Liver (tissue), 9 donors: ENCODE results near the gene ARL17B. TPM values are rescaled to one million over a fixed set of nuclear protein-coding genes. Genes with fewer than 3 reads are reported as not detected.
"Not testable (repeated sequence)": the region's sequence is repeated elsewhere in the genome, so short reads cannot be mapped to it uniquely, and the experiment has no call there.

Experiments used
- DNase-seq: peaks from one replicate; pipeline ENCODE4 v3.0.0-alpha.2; 2017; ENCODE audit warnings: low spot score
- H3K27ac ChIP-seq, 2 donors: one replicate each; pipeline ENCODE4 v1.7.0; 2013; ENCODE audit warnings: inconsistent platforms in 2 of 2, low read length in 2 of 2, control low read depth in 1 of 2, low read depth in 1 of 2, mild to moderate bottlenecking in 1 of 2
- H3K27me3 ChIP-seq, 4 donors: one replicate each; pipeline versions ENCODE4 v1.6.1 to v1.7.0; 2013; ENCODE audit warnings: low read length in 3 of 4, inconsistent platforms in 1 of 4, mild to moderate bottlenecking in 1 of 4, moderate library complexity in 1 of 4; ENCODE audit not compliant: control insufficient read depth in 4 of 4, insufficient read depth in 4 of 4
- H3K36me3 ChIP-seq, 4 donors: one replicate each; pipeline versions ENCODE4 v1.6.1 to v1.7.0; 2013; ENCODE audit warnings: low read length in 3 of 4, mild to moderate bottlenecking in 3 of 4, low read depth in 1 of 4, moderate library complexity in 1 of 4; ENCODE audit not compliant: control insufficient read depth in 4 of 4, insufficient read depth in 3 of 4
- H3K4me1 ChIP-seq, 4 donors: one replicate each; pipeline versions ENCODE4 v1.6.1 to v1.7.0; 2013; ENCODE audit warnings: low read length in 3 of 4, mild to moderate bottlenecking in 3 of 4, moderate library complexity in 1 of 4; ENCODE audit not compliant: control insufficient read depth in 4 of 4, insufficient read depth in 4 of 4
- H3K4me3 ChIP-seq, 3 donors: one replicate each; pipeline versions ENCODE4 v1.6.1 to v1.7.0; 2013; ENCODE audit warnings: low read length in 3 of 3, control low read depth in 1 of 3, low read depth in 1 of 3, mild to moderate bottlenecking in 1 of 3
- H3K9ac ChIP-seq, 2 donors: one replicate each; pipeline ENCODE4 v1.7.0; 2013; ENCODE audit warnings: low read length in 2 of 2, mild to moderate bottlenecking in 2 of 2, moderate library complexity in 2 of 2, control low read depth in 1 of 2, low read depth in 1 of 2
- H3K9me3 ChIP-seq, 4 donors: one replicate each; pipeline versions ENCODE4 v1.6.1 to v1.7.0; 2013; ENCODE audit warnings: low read length in 3 of 4; ENCODE audit not compliant: control insufficient read depth in 4 of 4
- HNF4A ChIP-seq, 2 donors: conservative IDR thresholded peaks; 2 replicates each; pipeline ENCODE4 v1.6.1; 2016; ENCODE audit warnings: antibody characterized with exemption in 2 of 2, mild to moderate bottlenecking in 2 of 2
- JUND ChIP-seq, 2 donors: IDR thresholded peaks; 2 replicates each; pipeline ENCODE4 v1.6.1; 2016; ENCODE audit warnings: antibody characterized with exemption in 2 of 2
- RAD21 ChIP-seq, 2 donors: IDR thresholded peaks; 2 replicates each; pipeline ENCODE4 v1.6.1; 2016; ENCODE audit warnings: antibody characterized with exemption in 2 of 2, mild to moderate bottlenecking in 2 of 2
- WGBS: extraction: QIAGEN DNeasy Blood & Tissue Kit; methylation state at CpG from one replicate; pipeline ENCODE4 v1.1.7; 2013; 5-methylcytosine and 5-hydroxymethylcytosine counted together
- polyA plus RNA-seq, 2 donors: library from polyadenylated mRNA; stranded (reverse) in 1 of 2; unstranded in 1 of 2; fragments of 200-250 nt in 1 of 2; fragments of >200 nt in 1 of 2; fragmentation: Nextera tagmentation in 1 of 2; extraction: Ambion mirVana in 1 of 2; gene quantifications; one replicate each; pipeline versions ENCODE4 v1.2.1 to v1.2.3, GENCODE V29; 2013 to 2015
- total RNA-seq, 2 donors: library from RNA; depleted of rRNA; stranded (reverse); fragments of >200 nt; gene quantifications; one replicate each; pipeline ENCODE4 v1.2.3, GENCODE V29; 2014
- TF ChIP-seq, protein P1 (sequence below): fragments of 150-350 bp; IDR thresholded peaks from 2 replicates; pipeline ENCODE4 v1.5.1; 2017; ENCODE audit warnings: improper control_type of control experiment, low read depth, low read length; ENCODE audit not compliant: missing input control
- donor health status: healthy.
- donor health status: healthy.
- donor health status: healthy.
- donor health status: healthy.
- donor health status: healthy.

ARL17B gene
- total and polyA plus RNA-seq, 4 donors = 1.9 to 8.7 (median 4.8) TPM

- not testable (repeated sequence) for H3K9me3 ChIP-seq, H3K4me1 ChIP-seq, H3K36me3 ChIP-seq, H3K27me3 ChIP-seq, H3K9ac ChIP-seq, H3K27ac ChIP-seq, H3K4me3 ChIP-seq
- peak; percentile 73 to 80 for TF ChIP-seq RAD21 (IDR thresholded peaks at IDR 0.05)
- peak in 1 of 2 donors; percentile 11 for TF ChIP-seq HNF4A (conservative IDR thresholded peaks at IDR 0.05)
- TF ChIP-seq, protein P1, sequence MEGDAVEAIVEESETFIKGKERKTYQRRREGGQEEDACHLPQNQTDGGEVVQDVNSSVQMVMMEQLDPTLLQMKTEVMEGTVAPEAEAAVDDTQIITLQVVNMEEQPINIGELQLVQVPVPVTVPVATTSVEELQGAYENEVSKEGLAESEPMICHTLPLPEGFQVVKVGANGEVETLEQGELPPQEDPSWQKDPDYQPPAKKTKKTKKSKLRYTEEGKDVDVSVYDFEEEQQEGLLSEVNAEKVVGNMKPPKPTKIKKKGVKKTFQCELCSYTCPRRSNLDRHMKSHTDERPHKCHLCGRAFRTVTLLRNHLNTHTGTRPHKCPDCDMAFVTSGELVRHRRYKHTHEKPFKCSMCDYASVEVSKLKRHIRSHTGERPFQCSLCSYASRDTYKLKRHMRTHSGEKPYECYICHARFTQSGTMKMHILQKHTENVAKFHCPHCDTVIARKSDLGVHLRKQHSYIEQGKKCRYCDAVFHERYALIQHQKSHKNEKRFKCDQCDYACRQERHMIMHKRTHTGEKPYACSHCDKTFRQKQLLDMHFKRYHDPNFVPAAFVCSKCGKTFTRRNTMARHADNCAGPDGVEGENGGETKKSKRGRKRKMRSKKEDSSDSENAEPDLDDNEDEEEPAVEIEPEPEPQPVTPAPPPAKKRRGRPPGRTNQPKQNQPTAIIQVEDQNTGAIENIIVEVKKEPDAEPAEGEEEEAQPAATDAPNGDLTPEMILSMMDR = peak; percentile 68
- peak in 1 of 2 donors; percentile 20 for TF ChIP-seq JUND (IDR thresholded peaks at IDR 0.05)
- DNase-seq = peak; percentile 67
- 2% methylated on average over 3 of the region's 3 CpGs for WGBS
These were observed 74.8 kb downstream of the ARL17B start for GRCh38 chr17:46286764-46287221.

GRCh38 chr17:46285500-46285899 is 76.1 kb downstream of the ARL17B start:
- H3K27me3 ChIP-seq, DNase-seq, H3K27ac ChIP-seq, H3K9me3 ChIP-seq, H3K9ac ChIP-seq, H3K4me1 ChIP-seq, H3K36me3 ChIP-seq, H3K4me3 ChIP-seq: not testable (repeated sequence)
- 87% methylated on average over 2 of the region's 2 CpGs for WGBS

GRCh38 chr17:46284467-46284866 is 77.1 kb downstream of the ARL17B start:
- H3K9me3 ChIP-seq, H3K9ac ChIP-seq, H3K36me3 ChIP-seq, H3K4me1 ChIP-seq, H3K27me3 ChIP-seq, H3K27ac ChIP-seq, DNase-seq, H3K4me3 ChIP-seq: not testable (repeated sequence)
- WGBS = 85% methylated on average over 1 of the region's 1 CpG

DNA sequence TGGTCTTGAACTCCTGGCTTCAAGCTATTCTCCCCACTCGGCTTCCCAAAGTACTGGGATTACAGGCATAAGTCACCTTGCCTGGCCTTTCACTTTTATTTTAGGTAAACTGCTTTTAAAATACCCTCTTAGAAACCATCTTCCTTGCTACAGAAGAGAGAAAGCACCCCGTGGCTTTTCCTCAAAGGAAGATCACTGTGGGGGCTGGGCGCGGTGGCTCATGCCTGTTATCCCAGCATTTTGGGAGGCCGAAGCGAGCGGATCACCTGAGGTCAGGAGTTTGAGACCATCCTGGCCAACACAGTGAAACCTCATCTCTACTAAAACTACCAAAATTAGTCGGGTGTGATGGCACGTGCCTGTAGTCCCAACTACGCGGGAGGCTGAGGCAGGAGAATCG is 78.9 kb downstream of the ARL17B start:
- not testable (repeated sequence) for H3K4me1 ChIP-seq, H3K36me3 ChIP-seq, H3K27ac ChIP-seq, H3K9ac ChIP-seq, H3K4me3 ChIP-seq, DNase-seq, H3K27me3 ChIP-seq, H3K9me3 ChIP-seq
- WGBS = 95% methylated on average over 12 of the region's 12 CpGs

DNA sequence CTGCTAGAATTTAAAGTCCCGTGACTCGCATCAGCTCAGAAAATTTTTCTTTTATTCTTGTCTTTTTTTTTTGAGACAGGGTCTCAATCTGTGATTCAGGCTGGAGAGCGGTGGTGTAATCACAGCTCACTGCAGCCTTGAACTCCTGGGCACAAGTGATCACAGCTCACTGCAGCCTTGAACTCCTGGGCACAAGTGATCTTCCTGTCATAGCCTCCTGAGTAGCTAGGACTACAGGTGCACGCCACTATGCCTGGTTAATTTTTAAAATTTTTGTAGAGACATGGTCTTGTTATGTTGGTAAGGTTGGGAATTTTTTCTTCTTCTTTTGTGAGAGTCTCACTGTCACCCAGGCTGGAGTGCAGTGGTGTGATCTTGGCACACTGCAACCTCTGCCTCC is 80.2 kb downstream of the ARL17B start:
- not testable (repeated sequence) for DNase-seq, H3K9ac ChIP-seq, H3K27me3 ChIP-seq, H3K27ac ChIP-seq, H3K9me3 ChIP-seq, H3K4me1 ChIP-seq, H3K4me3 ChIP-seq, H3K36me3 ChIP-seq
- WGBS = 93% methylated on average over 4 of the region's 4 CpGs

GRCh38 chr17:46276728-46277479 is 84.7 kb downstream of the ARL17B start:
- DNase-seq, H3K4me1 ChIP-seq, H3K27me3 ChIP-seq, H3K4me3 ChIP-seq, H3K36me3 ChIP-seq, H3K9me3 ChIP-seq, H3K27ac ChIP-seq, H3K9ac ChIP-seq: not testable (repeated sequence)
- WGBS = 73% methylated on average over 3 of the region's 3 CpGs
